ENCODE results near the gene SP7.
"Not testable (repeated sequence)": the region's sequence is repeated elsewhere in the genome, so short reads cannot be mapped to it uniquely, and the experiment has no call there.

The SP7 gene

DNA sequence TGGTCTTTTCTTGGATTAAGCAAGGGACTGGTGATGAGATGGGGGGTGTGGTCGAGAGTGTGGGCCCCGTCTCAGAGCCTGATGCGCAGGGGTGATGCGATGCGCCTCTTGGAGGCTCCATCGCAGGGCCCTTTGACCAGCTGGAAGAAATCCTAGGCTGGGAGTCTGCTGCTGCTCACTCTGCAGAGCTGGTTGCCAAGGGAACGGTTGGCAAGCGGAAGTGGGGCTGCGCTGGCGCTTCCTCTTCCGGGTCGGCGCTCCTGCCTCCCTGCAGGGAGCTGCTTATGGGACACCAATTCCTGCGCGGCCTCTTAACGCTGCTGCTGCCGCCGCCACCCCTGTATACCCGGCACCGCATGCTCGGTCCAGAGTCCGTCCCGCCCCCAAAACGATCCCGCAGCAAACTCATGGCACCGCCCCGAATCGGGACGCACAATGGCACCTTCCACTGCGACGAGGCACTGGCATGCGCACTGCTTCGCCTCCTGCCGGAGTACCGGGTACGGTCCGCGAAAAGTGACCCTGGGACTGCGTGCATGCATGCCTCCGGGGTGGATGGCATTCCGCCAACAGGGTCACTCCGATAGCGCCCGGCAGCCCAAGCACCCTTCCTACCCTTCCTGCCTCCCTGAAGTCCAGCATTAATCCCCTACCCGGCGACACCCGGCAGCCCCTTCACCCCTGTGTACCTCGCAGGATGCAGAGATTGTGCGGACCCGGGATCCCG is 36.5 kb downstream of the SP7 start, which contains the start of gene MYG1:
Gene MYG1, plus strand, starts transcription at position 242 of the 727 bp plus-strand sequence. Its CDS starts 43 bp downstream, at position 285.
- Histone ChIP-seq H3K27me3 (replicated peaks; ENCODE audit: insufficient read depth, low read length) (no peaks in the 10 kb centered on the region), H3K9me3 (replicated peaks; ENCODE audit: insufficient read depth, low read length) (no peaks in the 10 kb centered on the region), H3K79me2 (ENCODE audit: low read length) (peaks cover 75% of the 10 kb centered on the region), H3K4me2 (ENCODE audit: low read depth, low read length) (peak within 1 kb of the TSS; percentile 91), H4K20me1 (ENCODE audit: insufficient read depth, low read length) (no peaks in the 10 kb centered on the region), H3K9me2 (replicated peaks; ENCODE audit: insufficient read depth, low read length) (no peaks in the 10 kb centered on the region), H3K27ac (ENCODE audit: low read length) (peak within 1 kb of the TSS; percentile 62; the same call in 1 of the 2 replicates), H3K36me3 (replicated peaks; ENCODE audit: insufficient read depth, low read length) (no peaks in the 10 kb centered on the region; the same call in 1 of the 2 replicates), H3K4me1 (ENCODE audit: low read length) (peaks cover 15% of the 10 kb centered on the region), H3K4me3 (ENCODE audit: low read length) (peak within 1 kb of the TSS; percentile 77), H3K9ac (ENCODE audit: low read length) (peak within 1 kb of the TSS; percentile 62), H2AFZ (ENCODE audit: low read length) (peak within 1 kb of the TSS; percentile 68), H3F3A (ENCODE audit: insufficient read depth, low read length) (peaks cover 18% of the 10 kb centered on the region)
- peak; percentile 91 for DNase-seq
- TF ChIP-seq, protein P1, sequence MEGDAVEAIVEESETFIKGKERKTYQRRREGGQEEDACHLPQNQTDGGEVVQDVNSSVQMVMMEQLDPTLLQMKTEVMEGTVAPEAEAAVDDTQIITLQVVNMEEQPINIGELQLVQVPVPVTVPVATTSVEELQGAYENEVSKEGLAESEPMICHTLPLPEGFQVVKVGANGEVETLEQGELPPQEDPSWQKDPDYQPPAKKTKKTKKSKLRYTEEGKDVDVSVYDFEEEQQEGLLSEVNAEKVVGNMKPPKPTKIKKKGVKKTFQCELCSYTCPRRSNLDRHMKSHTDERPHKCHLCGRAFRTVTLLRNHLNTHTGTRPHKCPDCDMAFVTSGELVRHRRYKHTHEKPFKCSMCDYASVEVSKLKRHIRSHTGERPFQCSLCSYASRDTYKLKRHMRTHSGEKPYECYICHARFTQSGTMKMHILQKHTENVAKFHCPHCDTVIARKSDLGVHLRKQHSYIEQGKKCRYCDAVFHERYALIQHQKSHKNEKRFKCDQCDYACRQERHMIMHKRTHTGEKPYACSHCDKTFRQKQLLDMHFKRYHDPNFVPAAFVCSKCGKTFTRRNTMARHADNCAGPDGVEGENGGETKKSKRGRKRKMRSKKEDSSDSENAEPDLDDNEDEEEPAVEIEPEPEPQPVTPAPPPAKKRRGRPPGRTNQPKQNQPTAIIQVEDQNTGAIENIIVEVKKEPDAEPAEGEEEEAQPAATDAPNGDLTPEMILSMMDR (IDR thresholded peaks at IDR 0.05; ENCODE audit: low read length): peak; percentile 13
- TF ChIP-seq EZH2 (optimal IDR thresholded peaks at IDR 0.05; ENCODE audit: low read depth, low read length): no peak

DNA sequence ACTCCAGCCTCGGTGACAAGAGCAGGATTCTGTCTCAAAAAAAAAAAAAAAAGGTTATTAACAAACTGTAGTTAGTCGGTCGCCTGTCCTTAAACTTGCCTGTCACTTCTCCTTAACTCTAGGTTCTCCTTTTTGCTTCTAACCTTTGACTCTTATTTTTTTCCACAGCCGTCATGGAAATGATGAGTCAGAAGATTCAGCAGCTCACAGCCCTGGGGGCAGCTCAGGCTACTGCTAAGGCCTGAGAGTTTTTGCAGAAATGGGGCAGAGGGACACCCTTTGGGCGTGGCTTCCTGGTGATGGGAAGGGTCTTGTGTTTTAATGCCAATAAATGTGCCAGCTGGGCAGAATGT is 37.1 kb downstream of the SP7 start:
- Histone ChIP-seq H3K4me1 (ENCODE audit: low read length) (peaks cover 15% of the 10 kb centered on the region), H3K4me3 (ENCODE audit: low read length) (peak overlapping the region; percentile 77), H3K4me2 (ENCODE audit: low read depth, low read length) (peak overlapping the region; percentile 91), H4K20me1 (ENCODE audit: insufficient read depth, low read length) (no peaks in the 10 kb centered on the region), H3K9ac (ENCODE audit: low read length) (no peak overlapping the region), H3K9me2 (replicated peaks; ENCODE audit: insufficient read depth, low read length) (no peaks in the 10 kb centered on the region), H3K27me3 (replicated peaks; ENCODE audit: insufficient read depth, low read length) (no peaks in the 10 kb centered on the region), H2AFZ (ENCODE audit: low read length) (no peak overlapping the region), H3K36me3 (replicated peaks; ENCODE audit: insufficient read depth, low read length) (no peaks in the 10 kb centered on the region; the same call in 1 of the 2 replicates), H3K79me2 (ENCODE audit: low read length) (peaks cover 75% of the 10 kb centered on the region), H3K27ac (ENCODE audit: low read length) (peak overlapping the region; percentile 62; the same call in 1 of the 2 replicates), H3K9me3 (replicated peaks; ENCODE audit: insufficient read depth, low read length) (no peaks in the 10 kb centered on the region), H3F3A (ENCODE audit: insufficient read depth, low read length) (peaks cover 22% of the 10 kb centered on the region)
- TF ChIP-seq EZH2 (optimal IDR thresholded peaks at IDR 0.05; ENCODE audit: low read depth, low read length) (no peak), EZH2phosphoT487 (IDR thresholded peaks at IDR 0.05; ENCODE audit: low read length) (no peak)
- TF ChIP-seq, protein P1 (IDR thresholded peaks at IDR 0.05; ENCODE audit: low read length): no peak
- DNase-seq: no peak

DNA sequence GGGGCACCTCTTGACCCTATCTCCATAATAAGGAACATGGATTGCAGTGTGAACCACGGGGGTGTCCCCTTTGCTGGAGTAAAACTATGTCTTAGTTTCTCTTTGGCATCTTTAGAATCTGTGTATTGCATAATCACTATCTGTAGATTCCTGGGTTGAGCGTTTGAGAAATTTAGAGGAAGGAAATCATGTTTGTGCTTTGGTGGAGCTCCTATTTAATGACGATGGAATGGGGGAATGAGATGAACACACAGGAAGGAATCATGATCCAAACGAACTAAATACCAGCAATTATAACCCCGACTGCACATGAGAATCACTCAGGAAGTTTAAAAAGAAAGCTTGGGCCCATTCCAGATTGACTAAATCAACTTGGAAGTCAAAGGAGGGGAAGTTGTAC is 38.0 kb downstream of the SP7 start:
- peaks cover 15% of the 10 kb centered on the region for H3K4me1 ChIP-seq (ENCODE audit: low read length)
- no peaks in the 10 kb centered on the region for H3K9me2 ChIP-seq (replicated peaks; ENCODE audit: insufficient read depth, low read length)
- TF ChIP-seq EZH2 (optimal IDR thresholded peaks at IDR 0.05; ENCODE audit: low read depth, low read length) (no peak), EZH2phosphoT487 (IDR thresholded peaks at IDR 0.05; ENCODE audit: low read length) (no peak)
- TF ChIP-seq, protein P1 (IDR thresholded peaks at IDR 0.05; ENCODE audit: low read length): no peak
- no peaks in the 10 kb centered on the region for H3K27me3 ChIP-seq (replicated peaks; ENCODE audit: insufficient read depth, low read length)
- H2AFZ ChIP-seq (ENCODE audit: low read length): no peak overlapping the region
- no peak for DNase-seq
- H3K9ac ChIP-seq (ENCODE audit: low read length): no peak overlapping the region
- no peaks in the 10 kb centered on the region for H4K20me1 ChIP-seq (ENCODE audit: insufficient read depth, low read length)
- no peak overlapping the region for H3K27ac ChIP-seq (ENCODE audit: low read length)
- H3K4me2 ChIP-seq (ENCODE audit: low read depth, low read length): no peak overlapping the region
- peaks cover 71% of the 10 kb centered on the region for H3K79me2 ChIP-seq (ENCODE audit: low read length)
- no peak overlapping the region for H3K4me3 ChIP-seq (ENCODE audit: low read length)
- H3K9me3 ChIP-seq (replicated peaks; ENCODE audit: insufficient read depth, low read length): no peaks in the 10 kb centered on the region
- H3F3A ChIP-seq (ENCODE audit: insufficient read depth, low read length): peaks cover 27% of the 10 kb centered on the region
- H3K36me3 ChIP-seq (replicated peaks; ENCODE audit: insufficient read depth, low read length): no peaks in the 10 kb centered on the region; the same call in 1 of the 2 replicates

DNA sequence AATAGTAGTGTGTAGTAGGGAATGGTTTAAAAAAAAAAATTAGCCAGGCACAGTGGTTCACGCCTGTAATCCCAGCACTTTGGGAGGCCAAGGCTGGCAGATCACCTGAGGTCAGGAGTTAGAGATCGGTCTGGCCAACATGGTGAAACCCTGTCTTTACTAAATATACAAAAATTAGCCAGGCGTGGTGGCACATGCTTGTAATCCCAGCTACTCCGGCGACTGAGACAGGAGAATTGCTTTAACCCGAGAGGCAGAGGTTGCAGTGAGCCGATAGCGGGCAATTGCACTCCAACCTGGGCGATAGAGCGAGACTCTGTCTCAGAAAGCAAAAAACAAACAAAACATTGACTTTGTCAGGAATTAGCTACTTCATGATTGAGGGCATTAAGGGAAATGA is 39.0 kb downstream of the SP7 start:
- H3K9ac ChIP-seq (ENCODE audit: low read length); H3K27me3 ChIP-seq (replicated peaks; ENCODE audit: insufficient read depth, low read length); H3K36me3 ChIP-seq (replicated peaks; ENCODE audit: insufficient read depth, low read length); H3K9me2 ChIP-seq (replicated peaks; ENCODE audit: insufficient read depth, low read length); H3K9me3 ChIP-seq (replicated peaks; ENCODE audit: insufficient read depth, low read length); H3K27ac ChIP-seq (ENCODE audit: low read length); DNase-seq; H2AFZ ChIP-seq (ENCODE audit: low read length); H3K4me3 ChIP-seq (ENCODE audit: low read length); H4K20me1 ChIP-seq (ENCODE audit: insufficient read depth, low read length); H3K4me2 ChIP-seq (ENCODE audit: low read depth, low read length): not testable (repeated sequence)
- Histone ChIP-seq H3F3A (ENCODE audit: insufficient read depth, low read length) (peaks cover 35% of the 10 kb centered on the region), H3K4me1 (ENCODE audit: low read length) (peaks cover 15% of the 10 kb centered on the region), H3K79me2 (ENCODE audit: low read length) (peaks cover 60% of the 10 kb centered on the region)
